HEK293 (cell line): ENCODE results near the gene PLA2G1B.
A peak's percentile ranks its signal among the peaks of the same experiment; 100 is the strongest.

Experiments used
- CTCF ChIA-PET: fragments of 350-600 bp; formaldehyde crosslinking; extraction: SDS; loops from one replicate; lab custom pipeline; 2021; ENCODE audit warnings: antibody characterized with exemption; lab: Yijun Ruan, JAX
- POLR2A ChIA-PET: fragments of 300-600 bp; formaldehyde crosslinking; extraction: SDS; loops from one replicate; lab custom pipeline; 2020; ENCODE audit warnings: antibody characterized with exemption, inconsistent platforms; lab: Yijun Ruan, JAX
- H3K27ac ChIP-seq: fragments of 200-500 bp; sonication (Bioruptor generic); 2 replicates; pipeline ENCODE4 v1.5.1; 2014; ENCODE audit warnings: low read depth, low read length, control low read depth, inconsistent platforms; ENCODE audit errors: extremely low read depth
- H3K36me3 ChIP-seq, 2 experiments: fragments of 200-500 bp in 1 of 2; sonication (Bioruptor generic) in 1 of 2; 1 replicate in 1 of 2; 2 replicates in 1 of 2; pipeline ENCODE4 v1.5.1; 2014 to 2017; ENCODE audit warnings: inconsistent platforms in 2 of 2, low read length in 2 of 2; ENCODE audit not compliant: control insufficient read depth in 2 of 2, insufficient read depth in 1 of 2
- H3K4me1 ChIP-seq: fragments of 200-500 bp; sonication (Bioruptor generic); 2 replicates; pipeline ENCODE4 v1.5.1; 2014; ENCODE audit warnings: mild to moderate bottlenecking, low read length, inconsistent platforms; ENCODE audit not compliant: control insufficient read depth, insufficient read depth
- H3K4me3 ChIP-seq: 2 replicates; pipeline ENCODE4 v1.5.1; 2011; ENCODE audit warnings: low read depth, mild to moderate bottlenecking, control low read depth, low read length, moderate library complexity
- H3K9me3 ChIP-seq: fragments of 200-500 bp; sonication (Bioruptor generic); 2 replicates; pipeline ENCODE4 v1.5.1; 2014; ENCODE audit warnings: low read depth, low read length, inconsistent platforms; ENCODE audit not compliant: control insufficient read depth, insufficient read depth
- OVOL3 ChIP-seq: fragments of 450-650 bp; formaldehyde crosslinking; IDR thresholded peaks from 2 replicates; pipeline ENCODE4 v1.5.1; 2016; ENCODE audit warnings: missing biosample characterization, missing genetic modification characterization
- SP7 ChIP-seq: fragments of 450-650 bp; formaldehyde crosslinking; IDR thresholded peaks from 2 replicates; pipeline ENCODE4 v1.5.1; 2016; ENCODE audit warnings: missing biosample characterization, missing genetic modification characterization
- ZNF121 ChIP-seq: fragments of 450-650 bp; formaldehyde crosslinking; IDR thresholded peaks from 2 replicates; pipeline ENCODE4 v1.5.1; 2016; ENCODE audit warnings: missing biosample characterization, missing genetic modification characterization
- ZNF311 ChIP-seq: fragments of 450-650 bp; formaldehyde crosslinking; IDR thresholded peaks from 2 replicates; pipeline ENCODE4 v1.5.1; 2017; ENCODE audit warnings: missing biosample characterization, missing genetic modification characterization, borderline replicate concordance
- ZNF544 ChIP-seq: fragments of 450-650 bp; formaldehyde crosslinking; IDR thresholded peaks from 2 replicates; pipeline ENCODE4 v1.5.0; 2017; ENCODE audit warnings: missing biosample characterization, missing genetic modification characterization
- ZNF585B ChIP-seq: fragments of 450-650 bp; formaldehyde crosslinking; IDR thresholded peaks from 2 replicates; pipeline ENCODE4 v1.5.1; 2016; ENCODE audit warnings: missing biosample characterization, missing genetic modification characterization
- ZNF600 ChIP-seq: fragments of 450-650 bp; formaldehyde crosslinking; IDR thresholded peaks from 2 replicates; pipeline ENCODE4 v1.5.1; 2016; ENCODE audit warnings: missing biosample characterization, missing genetic modification characterization
- ZNF621 ChIP-seq: fragments of 450-650 bp; formaldehyde crosslinking; IDR thresholded peaks from 2 replicates; pipeline ENCODE4 v1.5.1; 2017; ENCODE audit warnings: missing biosample characterization, missing genetic modification characterization
- ZNF768 ChIP-seq: fragments of 450-650 bp; formaldehyde crosslinking; IDR thresholded peaks from 2 replicates; pipeline ENCODE4 v1.5.1; 2018; ENCODE audit warnings: missing biosample characterization, mild to moderate bottlenecking, missing genetic modification characterization
- ZSCAN18 ChIP-seq: fragments of 450-650 bp; formaldehyde crosslinking; IDR thresholded peaks from 2 replicates; pipeline ENCODE4 v1.5.1; 2016; ENCODE audit warnings: missing biosample characterization, missing genetic modification characterization
- TF ChIP-seq, protein P1 (sequence below): fragments of 450-650 bp; formaldehyde crosslinking; IDR thresholded peaks from 2 replicates; pipeline ENCODE4 v1.5.1; 2016; ENCODE audit warnings: missing biosample characterization, missing genetic modification characterization, borderline replicate concordance
- TF ChIP-seq, protein P2 (sequence below): fragments of 450-650 bp; formaldehyde crosslinking; conservative IDR thresholded peaks from 2 replicates; pipeline ENCODE4 v1.5.1; 2016; ENCODE audit warnings: low read depth, missing biosample characterization, missing genetic modification characterization

The PLA2G1B gene

DNA sequence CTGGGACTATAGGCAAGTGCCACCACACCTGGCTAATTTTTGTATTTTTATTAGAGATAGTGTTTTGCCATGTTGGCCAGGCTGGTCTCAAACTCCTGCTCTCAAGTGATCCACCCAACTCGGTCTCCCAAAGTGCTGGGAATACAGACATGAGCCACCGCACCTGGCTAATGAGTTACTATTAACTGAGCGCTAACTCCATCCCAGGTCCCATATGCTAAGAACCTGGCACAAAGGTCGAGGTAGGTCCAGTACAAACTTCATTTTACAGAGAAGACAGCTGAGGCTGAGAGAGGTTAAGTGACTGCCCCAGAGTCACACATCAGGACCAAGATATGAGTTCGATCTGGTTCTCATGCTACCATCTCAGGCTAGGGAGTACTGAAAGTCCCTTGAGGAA, 4.5 kb upstream of the PLA2G1B start (continued):
- no peak for TF ChIP-seq ZNF311
- no peak for TF ChIP-seq ZNF600 (tag by site-specific recombination)
- TF ChIP-seq, protein P1, sequence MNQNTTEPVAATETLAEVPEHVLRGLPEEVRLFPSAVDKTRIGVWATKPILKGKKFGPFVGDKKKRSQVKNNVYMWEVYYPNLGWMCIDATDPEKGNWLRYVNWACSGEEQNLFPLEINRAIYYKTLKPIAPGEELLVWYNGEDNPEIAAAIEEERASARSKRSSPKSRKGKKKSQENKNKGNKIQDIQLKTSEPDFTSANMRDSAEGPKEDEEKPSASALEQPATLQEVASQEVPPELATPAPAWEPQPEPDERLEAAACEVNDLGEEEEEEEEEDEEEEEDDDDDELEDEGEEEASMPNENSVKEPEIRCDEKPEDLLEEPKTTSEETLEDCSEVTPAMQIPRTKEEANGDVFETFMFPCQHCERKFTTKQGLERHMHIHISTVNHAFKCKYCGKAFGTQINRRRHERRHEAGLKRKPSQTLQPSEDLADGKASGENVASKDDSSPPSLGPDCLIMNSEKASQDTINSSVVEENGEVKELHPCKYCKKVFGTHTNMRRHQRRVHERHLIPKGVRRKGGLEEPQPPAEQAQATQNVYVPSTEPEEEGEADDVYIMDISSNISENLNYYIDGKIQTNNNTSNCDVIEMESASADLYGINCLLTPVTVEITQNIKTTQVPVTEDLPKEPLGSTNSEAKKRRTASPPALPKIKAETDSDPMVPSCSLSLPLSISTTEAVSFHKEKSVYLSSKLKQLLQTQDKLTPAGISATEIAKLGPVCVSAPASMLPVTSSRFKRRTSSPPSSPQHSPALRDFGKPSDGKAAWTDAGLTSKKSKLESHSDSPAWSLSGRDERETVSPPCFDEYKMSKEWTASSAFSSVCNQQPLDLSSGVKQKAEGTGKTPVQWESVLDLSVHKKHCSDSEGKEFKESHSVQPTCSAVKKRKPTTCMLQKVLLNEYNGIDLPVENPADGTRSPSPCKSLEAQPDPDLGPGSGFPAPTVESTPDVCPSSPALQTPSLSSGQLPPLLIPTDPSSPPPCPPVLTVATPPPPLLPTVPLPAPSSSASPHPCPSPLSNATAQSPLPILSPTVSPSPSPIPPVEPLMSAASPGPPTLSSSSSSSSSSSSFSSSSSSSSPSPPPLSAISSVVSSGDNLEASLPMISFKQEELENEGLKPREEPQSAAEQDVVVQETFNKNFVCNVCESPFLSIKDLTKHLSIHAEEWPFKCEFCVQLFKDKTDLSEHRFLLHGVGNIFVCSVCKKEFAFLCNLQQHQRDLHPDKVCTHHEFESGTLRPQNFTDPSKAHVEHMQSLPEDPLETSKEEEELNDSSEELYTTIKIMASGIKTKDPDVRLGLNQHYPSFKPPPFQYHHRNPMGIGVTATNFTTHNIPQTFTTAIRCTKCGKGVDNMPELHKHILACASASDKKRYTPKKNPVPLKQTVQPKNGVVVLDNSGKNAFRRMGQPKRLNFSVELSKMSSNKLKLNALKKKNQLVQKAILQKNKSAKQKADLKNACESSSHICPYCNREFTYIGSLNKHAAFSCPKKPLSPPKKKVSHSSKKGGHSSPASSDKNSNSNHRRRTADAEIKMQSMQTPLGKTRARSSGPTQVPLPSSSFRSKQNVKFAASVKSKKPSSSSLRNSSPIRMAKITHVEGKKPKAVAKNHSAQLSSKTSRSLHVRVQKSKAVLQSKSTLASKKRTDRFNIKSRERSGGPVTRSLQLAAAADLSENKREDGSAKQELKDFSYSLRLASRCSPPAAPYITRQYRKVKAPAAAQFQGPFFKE (tag by site-specific recombination): no peak
- TF ChIP-seq, protein P2, sequence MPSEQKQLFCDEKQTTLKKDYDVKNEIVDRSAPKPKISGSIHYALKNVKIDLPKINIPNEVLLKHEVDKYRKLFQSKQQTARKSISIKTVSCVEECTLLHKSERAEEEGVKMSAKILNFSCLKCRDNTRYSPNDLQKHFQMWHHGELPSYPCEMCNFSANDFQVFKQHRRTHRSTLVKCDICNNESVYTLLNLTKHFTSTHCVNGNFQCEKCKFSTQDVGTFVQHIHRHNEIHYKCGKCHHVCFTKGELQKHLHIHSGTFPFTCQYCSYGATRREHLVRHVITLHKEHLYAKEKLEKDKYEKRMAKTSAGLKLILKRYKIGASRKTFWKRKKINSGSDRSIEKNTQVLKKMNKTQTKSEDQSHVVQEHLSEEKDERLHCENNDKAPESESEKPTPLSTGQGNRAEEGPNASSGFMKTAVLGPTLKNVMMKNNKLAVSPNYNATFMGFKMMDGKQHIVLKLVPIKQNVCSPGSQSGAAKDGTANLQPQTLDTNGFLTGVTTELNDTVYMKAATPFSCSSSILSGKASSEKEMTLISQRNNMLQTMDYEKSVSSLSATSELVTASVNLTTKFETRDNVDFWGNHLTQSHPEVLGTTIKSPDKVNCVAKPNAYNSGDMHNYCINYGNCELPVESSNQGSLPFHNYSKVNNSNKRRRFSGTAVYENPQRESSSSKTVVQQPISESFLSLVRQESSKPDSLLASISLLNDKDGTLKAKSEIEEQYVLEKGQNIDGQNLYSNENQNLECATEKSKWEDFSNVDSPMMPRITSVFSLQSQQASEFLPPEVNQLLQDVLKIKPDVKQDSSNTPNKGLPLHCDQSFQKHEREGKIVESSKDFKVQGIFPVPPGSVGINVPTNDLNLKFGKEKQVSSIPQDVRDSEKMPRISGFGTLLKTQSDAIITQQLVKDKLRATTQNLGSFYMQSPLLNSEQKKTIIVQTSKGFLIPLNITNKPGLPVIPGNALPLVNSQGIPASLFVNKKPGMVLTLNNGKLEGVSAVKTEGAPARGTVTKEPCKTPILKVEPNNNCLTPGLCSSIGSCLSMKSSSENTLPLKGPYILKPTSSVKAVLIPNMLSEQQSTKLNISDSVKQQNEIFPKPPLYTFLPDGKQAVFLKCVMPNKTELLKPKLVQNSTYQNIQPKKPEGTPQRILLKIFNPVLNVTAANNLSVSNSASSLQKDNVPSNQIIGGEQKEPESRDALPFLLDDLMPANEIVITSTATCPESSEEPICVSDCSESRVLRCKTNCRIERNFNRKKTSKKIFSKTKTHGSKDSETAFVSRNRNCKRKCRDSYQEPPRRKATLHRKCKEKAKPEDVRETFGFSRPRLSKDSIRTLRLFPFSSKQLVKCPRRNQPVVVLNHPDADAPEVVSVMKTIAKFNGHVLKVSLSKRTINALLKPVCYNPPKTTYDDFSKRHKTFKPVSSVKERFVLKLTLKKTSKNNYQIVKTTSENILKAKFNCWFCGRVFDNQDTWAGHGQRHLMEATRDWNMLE (tag by site-specific recombination): no peak
- TF ChIP-seq ZNF544 (tag by site-specific recombination): no peak

GRCh38 chr12:120331390-120331789, 3.8 kb upstream of the PLA2G1B start:
- POLR2A ChIA-PET: no interaction called here
- TF ChIP-seq ZNF585B (tag by site-specific recombination): no peak
- TF ChIP-seq SP7 (tag by site-specific recombination): no peak
- no peak for TF ChIP-seq OVOL3 (tag by site-specific recombination)
- TF ChIP-seq ZNF621 (tag by site-specific recombination): no peak
- no peak for TF ChIP-seq ZSCAN18

GRCh38 chr12:120328228-120328627, 649 bp upstream of the PLA2G1B start:
- H3K9me3 ChIP-seq: no peaks in the 10 kb centered on the region
- H3K4me1 ChIP-seq: no peaks in the 10 kb centered on the region
- TF ChIP-seq ZNF768 (tag by site-specific recombination) (0 out of 2 replicates have a peak, but pooled peaks have one; percentile 24), ZNF121 (tag by site-specific recombination) (no peak)
- no peaks in the 10 kb centered on the region for H3K36me3 ChIP-seq
- POLR2A ChIA-PET: interaction anchor here (1.5 kb wide), 1 partner anchor 36 kb away, joined by 4 read pairs; the partner anchor contains the start of gene RNU4-2
- CTCF ChIA-PET: interaction anchor here (2.4 kb wide), 1 partner anchor 26 kb away, joined by 7 read pairs; the partner anchor contains the start of gene SIRT4
- no peak overlapping the region for H3K27ac ChIP-seq
- no peak overlapping the region for H3K4me3 ChIP-seq

More at GRCh38 chr12:120331390-120331789, 3.8 kb upstream of the PLA2G1B start:
- Histone ChIP-seq H3K9me3 (no peaks in the 10 kb centered on the region), H3K4me1 (no peaks in the 10 kb centered on the region), H3K27ac (no peak overlapping the region), H3K4me3 (no peak overlapping the region), H3K36me3 (no peaks in the 10 kb centered on the region)
- CTCF ChIA-PET: interaction anchor here (0.6 kb wide), 1 partner anchor 97 kb away, joined by 3 read pairs; no protein-coding TSS in a partner anchor
